ENCODE measurements around the gene ARVCF.

Gene ARVCF

GRCh38 chr22:20053407-20054033 lies 36.9 kb upstream of the ARVCF start:
- no peak for DNase-seq

GRCh38 chr22:20052309-20053259 lies 36.0 kb upstream of the ARVCF start:
- DNase-seq = no peak

GRCh38 chr22:20051927-20052308 lies 35.3 kb upstream of the ARVCF start:
- no peak for DNase-seq

GRCh38 chr22:20046730-20047129 lies 30.1 kb upstream of the ARVCF start:
- DNase-seq = no peak

- no peak for DNase-seq
These were observed 28.0 kb upstream of the ARVCF start for GRCh38 chr22:20044495-20045151.

- no peak for DNase-seq
These were observed 27.3 kb upstream of the ARVCF start for GRCh38 chr22:20043997-20044342.

- no peak for DNase-seq
These were observed 26.7 kb upstream of the ARVCF start for GRCh38 chr22:20043057-20043996.

- no peak for DNase-seq
These were observed 23.9 kb upstream of the ARVCF start for GRCh38 chr22:20040327-20041200.

GRCh38 chr22:20039683-20040325 lies 23.2 kb upstream of the ARVCF start:
- DNase-seq = no peak

GRCh38 chr22:20038574-20038973 lies 22.0 kb upstream of the ARVCF start:
- no peak for DNase-seq

- no peak for DNase-seq
These were observed 20.8 kb upstream of the ARVCF start for GRCh38 chr22:20037419-20037818.

GRCh38 chr22:20036535-20037392 lies 20.1 kb upstream of the ARVCF start:
- DNase-seq = no peak

GRCh38 chr22:20036084-20036482 lies 19.5 kb upstream of the ARVCF start:
- no peak for DNase-seq

GRCh38 chr22:20035375-20036083 lies 18.9 kb upstream of the ARVCF start:
- no peak for DNase-seq

GRCh38 chr22:20034143-20034542 lies 17.5 kb upstream of the ARVCF start:
- no peak for DNase-seq

GRCh38 chr22:20033045-20033706 lies 16.6 kb upstream of the ARVCF start:
- DNase-seq = no peak

- no peak for DNase-seq
These were observed 15.9 kb upstream of the ARVCF start for GRCh38 chr22:20032407-20032991.

- peak; percentile 46 to 62 for DNase-seq
These were observed 15.2 kb upstream of the ARVCF start for GRCh38 chr22:20031732-20032406.

All from CD4-positive, alpha-beta T cell treated with Interleukin-1 beta for 1 hour (primary cell).